Peyer's patch (tissue), 4 donors: ENCODE results near the gene MAPT. TPM values are rescaled to one million over a fixed set of nuclear protein-coding genes. Genes with fewer than 3 reads are reported as not detected.

Experiments used
- DNase-seq, 3 donors: peaks; one replicate each; pipeline ENCODE4 v3.0.0-alpha.2; 2017 to 2019
- H3K27ac ChIP-seq, 4 donors: fragments of 200-600 bp; sonication (generic); one replicate each; pipeline ENCODE4 v1.5.1; 2016 to 2019
- H3K27me3 ChIP-seq, 2 donors: fragments of 200-600 bp; sonication (generic); one replicate each; pipeline ENCODE4 v1.5.1; 2019
- H3K36me3 ChIP-seq, 3 donors: fragments of 200-600 bp; sonication (generic); one replicate each; pipeline ENCODE4 v1.5.1; 2016 to 2019
- H3K4me1 ChIP-seq, 4 donors: fragments of 200-600 bp; sonication (generic); one replicate each; pipeline ENCODE4 v1.5.1; 2016 to 2019
- H3K4me3 ChIP-seq, 4 donors: fragments of 200-600 bp; sonication (generic); 1 replicate in 3 of 4; 2 replicates in 1 of 4; pipeline ENCODE4 v1.5.1; 2016 to 2019; ENCODE audit warnings: mild to moderate bottlenecking in 1 of 4
- H3K9me3 ChIP-seq, 4 donors: fragments of 200-600 bp; sonication (generic); one replicate each; pipeline ENCODE4 v1.5.1; 2016 to 2019; ENCODE audit warnings: mild to moderate bottlenecking in 1 of 4
- POLR2A ChIP-seq, 2 donors: fragments of 450-650 bp; IDR thresholded peaks; one replicate each; pipeline ENCODE4 v1.5.1; 2017; ENCODE audit warnings: antibody characterized with exemption in 2 of 2, mild to moderate bottlenecking in 2 of 2, moderate library complexity in 2 of 2
- total RNA-seq, 4 donors: library from RNA; depleted of rRNA; stranded (reverse); fragments of >200 nt; gene quantifications; one replicate each; pipeline ENCODE4 v1.1.0, GENCODE V29; 2016
- TF ChIP-seq, protein P1 (sequence below), 6 experiments: fragments of 450-650 bp in 4 of 6; fragments of 200-600 bp in 2 of 6; sonication (generic) in 1 of 6; IDR thresholded peaks; one replicate each; pipeline ENCODE4 v1.5.1; 2017 to 2019; ENCODE audit warnings: antibody characterized with exemption in 6 of 6, mild to moderate bottlenecking in 3 of 6, moderate library complexity in 1 of 6

Gene MAPT
- total RNA-seq, 4 donors from 2014 or later: 0.35 to 1.6 (median 0.94) TPM; not detected in 1

DNA sequence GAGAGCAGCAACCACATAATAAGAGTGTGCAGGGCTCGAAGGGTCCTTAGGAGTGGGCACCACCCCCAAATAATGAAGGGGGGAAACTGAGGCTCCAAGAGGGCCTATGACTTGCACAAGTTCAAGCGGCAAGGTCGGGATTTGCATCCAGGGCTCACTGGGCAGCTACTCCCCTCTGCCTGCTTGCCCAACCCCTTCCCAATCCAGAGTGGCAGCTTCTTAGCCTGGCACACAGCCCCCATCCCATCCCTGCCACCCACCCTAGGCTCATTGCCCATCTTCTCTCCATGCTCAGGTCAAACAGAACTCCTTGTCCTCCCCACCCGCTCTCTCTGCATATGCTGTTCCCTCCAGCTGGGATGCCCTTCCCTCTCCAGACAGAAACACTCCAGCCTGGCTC lies 47.3 kb upstream of the MAPT start:
- Histone ChIP-seq H3K27ac (no peak overlapping the region), H3K9me3 (no peaks in the 10 kb centered on the region), H3K27me3 (no peaks in the 10 kb centered on the region), H3K4me1 (no peaks in the 10 kb centered on the region), H3K36me3 (no peaks in the 10 kb centered on the region), H3K4me3 (no peak overlapping the region)
- peak in 1 of 3 donors; percentile 20 for DNase-seq
- no peak for TF ChIP-seq POLR2A (IDR thresholded peaks at IDR 0.05)
- TF ChIP-seq, protein P1, sequence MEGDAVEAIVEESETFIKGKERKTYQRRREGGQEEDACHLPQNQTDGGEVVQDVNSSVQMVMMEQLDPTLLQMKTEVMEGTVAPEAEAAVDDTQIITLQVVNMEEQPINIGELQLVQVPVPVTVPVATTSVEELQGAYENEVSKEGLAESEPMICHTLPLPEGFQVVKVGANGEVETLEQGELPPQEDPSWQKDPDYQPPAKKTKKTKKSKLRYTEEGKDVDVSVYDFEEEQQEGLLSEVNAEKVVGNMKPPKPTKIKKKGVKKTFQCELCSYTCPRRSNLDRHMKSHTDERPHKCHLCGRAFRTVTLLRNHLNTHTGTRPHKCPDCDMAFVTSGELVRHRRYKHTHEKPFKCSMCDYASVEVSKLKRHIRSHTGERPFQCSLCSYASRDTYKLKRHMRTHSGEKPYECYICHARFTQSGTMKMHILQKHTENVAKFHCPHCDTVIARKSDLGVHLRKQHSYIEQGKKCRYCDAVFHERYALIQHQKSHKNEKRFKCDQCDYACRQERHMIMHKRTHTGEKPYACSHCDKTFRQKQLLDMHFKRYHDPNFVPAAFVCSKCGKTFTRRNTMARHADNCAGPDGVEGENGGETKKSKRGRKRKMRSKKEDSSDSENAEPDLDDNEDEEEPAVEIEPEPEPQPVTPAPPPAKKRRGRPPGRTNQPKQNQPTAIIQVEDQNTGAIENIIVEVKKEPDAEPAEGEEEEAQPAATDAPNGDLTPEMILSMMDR (IDR thresholded peaks at IDR 0.05): no peak

GRCh38 chr17:45847747-45848146 lies 46.6 kb upstream of the MAPT start:
- H3K27me3 ChIP-seq: no peaks in the 10 kb centered on the region
- H3K4me1 ChIP-seq: no peaks in the 10 kb centered on the region
- no peaks in the 10 kb centered on the region for H3K9me3 ChIP-seq
- no peaks in the 10 kb centered on the region for H3K36me3 ChIP-seq
- H3K27ac ChIP-seq: no peak overlapping the region
- TF ChIP-seq, protein P1 (IDR thresholded peaks at IDR 0.05): no peak
- TF ChIP-seq POLR2A (IDR thresholded peaks at IDR 0.05): no peak
- no peak for DNase-seq
- no peak overlapping the region for H3K4me3 ChIP-seq

GRCh38 chr17:45848405-45848804 lies 45.9 kb upstream of the MAPT start:
- DNase-seq: peak in 1 of 3 donors; percentile 10

DNA sequence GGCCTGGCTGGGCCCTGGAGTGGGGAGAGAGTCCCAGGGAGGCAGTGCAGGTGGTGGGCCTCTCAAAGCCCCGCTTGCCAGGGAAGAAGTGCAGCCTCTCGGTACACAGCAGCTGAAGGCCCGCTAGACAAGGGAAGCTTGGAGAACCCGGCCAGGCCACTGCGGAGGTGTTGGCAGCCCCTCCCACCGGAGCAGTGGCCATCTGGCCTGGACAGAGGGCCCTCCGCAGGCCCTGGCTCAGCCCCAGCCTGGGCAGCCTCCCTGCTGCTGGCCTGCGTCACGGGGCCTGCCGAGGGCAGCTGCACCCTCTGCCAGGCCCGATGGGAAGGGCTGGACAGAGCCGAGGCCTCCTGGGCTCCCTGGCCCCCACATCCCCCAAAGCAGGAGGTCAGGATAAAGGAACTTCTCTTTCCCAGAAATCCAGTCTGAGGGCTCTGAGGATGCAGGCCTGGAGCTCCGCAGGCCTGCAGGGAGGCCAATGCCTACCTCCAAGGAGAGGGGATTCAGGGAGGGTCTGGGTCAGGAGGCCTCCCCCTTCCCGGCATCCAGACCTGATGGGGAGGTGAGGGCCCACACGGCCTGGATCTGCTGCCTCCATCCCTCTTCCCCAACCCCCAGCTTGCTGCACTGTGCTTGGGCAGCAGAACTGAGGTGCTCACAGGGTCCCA lies 45.4 kb upstream of the MAPT start:
- TF ChIP-seq, protein P1 (IDR thresholded peaks at IDR 0.05): no peak
- no peak for TF ChIP-seq POLR2A (IDR thresholded peaks at IDR 0.05)
- H3K27me3 ChIP-seq: no peaks in the 10 kb centered on the region

More at GRCh38 chr17:45848405-45848804, 45.9 kb upstream of the MAPT start:
- no peaks in the 10 kb centered on the region for H3K9me3 ChIP-seq
- TF ChIP-seq, protein P1 (IDR thresholded peaks at IDR 0.05): no peak
- no peak for TF ChIP-seq POLR2A (IDR thresholded peaks at IDR 0.05)
- no peaks in the 10 kb centered on the region for H3K36me3 ChIP-seq
- no peak overlapping the region for H3K27ac ChIP-seq
- H3K4me1 ChIP-seq: no peaks in the 10 kb centered on the region
- H3K27me3 ChIP-seq: no peaks in the 10 kb centered on the region
- H3K4me3 ChIP-seq: no peak overlapping the region

DNA sequence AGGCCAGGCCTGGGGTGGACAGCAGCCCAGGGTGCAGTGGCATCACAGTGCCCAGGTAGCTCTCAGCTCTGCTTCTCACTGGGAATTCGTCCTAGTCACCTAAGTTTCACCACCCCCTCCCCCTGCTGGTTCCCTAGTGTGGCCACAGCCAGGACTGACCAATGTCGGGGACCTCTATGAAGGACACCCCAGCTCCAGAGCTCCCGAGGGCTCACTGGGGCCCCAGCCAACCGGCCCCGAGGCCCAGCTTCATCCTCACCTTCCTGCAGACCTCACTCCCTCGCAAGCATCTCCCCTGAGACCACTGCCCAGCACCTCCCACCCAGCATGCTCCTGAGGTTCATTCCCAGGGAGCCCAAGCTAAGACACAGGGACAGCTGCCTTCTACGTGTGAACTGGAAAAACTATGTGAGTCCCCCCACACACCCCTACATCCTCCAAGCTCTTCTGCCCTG lies 44.8 kb upstream of the MAPT start:
- Histone ChIP-seq H3K4me3 (no peak overlapping the region), H3K36me3 (no peaks in the 10 kb centered on the region), H3K9me3 (no peaks in the 10 kb centered on the region), H3K4me1 (no peaks in the 10 kb centered on the region), H3K27ac (no peak overlapping the region), H3K27me3 (no peaks in the 10 kb centered on the region)
- DNase-seq: no peak
- TF ChIP-seq, protein P1 (IDR thresholded peaks at IDR 0.05): no peak
- TF ChIP-seq POLR2A (IDR thresholded peaks at IDR 0.05): no peak

More for the DNA sequence above, 45.4 kb upstream of the MAPT start:
- Histone ChIP-seq H3K4me1 (no peaks in the 10 kb centered on the region), H3K9me3 (no peaks in the 10 kb centered on the region), H3K27ac (no peak overlapping the region), H3K36me3 (no peaks in the 10 kb centered on the region), H3K4me3 (no peak overlapping the region)
- DNase-seq: peak in 1 of 3 donors; percentile 27
